ENCODE results near the gene CTDSPL2.

GRCh38 chr15:44426975-44427755 lies at the start of gene CTDSPL2:
- no peak for TF ChIP-seq HDGF (IDR thresholded peaks at IDR 0.05; ENCODE audit: borderline replicate concordance)
- no peak for TF ChIP-seq FOXA1 (IDR thresholded peaks at IDR 0.05)
- no peak for TF ChIP-seq BHLHE40 (IDR thresholded peaks at IDR 0.05; ENCODE audit: borderline replicate concordance)
- no peak for TF ChIP-seq NFRKB (IDR thresholded peaks at IDR 0.05)
- TF ChIP-seq SP1 (IDR thresholded peaks at IDR 0.05) = no peak
- TF ChIP-seq FOXM1 (IDR thresholded peaks at IDR 0.05; ENCODE audit: borderline replicate concordance) = no peak
- TF ChIP-seq PKNOX1 (IDR thresholded peaks at IDR 0.05) = no peak
- no peak for TF ChIP-seq SUZ12 (IDR thresholded peaks at IDR 0.05)
- TF ChIP-seq CTBP1 (IDR thresholded peaks at IDR 0.05; ENCODE audit: borderline replicate concordance) = no peak
- TF ChIP-seq L3MBTL2 (conservative IDR thresholded peaks at IDR 0.05) = no peak; the same call in 1 of the 2 replicates

All from HEK293T (cell line).